HG03139 (cell line): ENCODE data around the gene MED29.
"Not testable (repeated sequence)": the region's sequence is repeated elsewhere in the genome, so short reads cannot be mapped to it uniquely, and the experiment has no call there.

ENCODE experiments used
- ATAC-seq: cut with Tn5 transposase; IDR thresholded peaks from one replicate; pipeline ENCODE4 v1.9.1; 2021; ENCODE audit not compliant: unreplicated experiment

Gene MED29

DNA sequence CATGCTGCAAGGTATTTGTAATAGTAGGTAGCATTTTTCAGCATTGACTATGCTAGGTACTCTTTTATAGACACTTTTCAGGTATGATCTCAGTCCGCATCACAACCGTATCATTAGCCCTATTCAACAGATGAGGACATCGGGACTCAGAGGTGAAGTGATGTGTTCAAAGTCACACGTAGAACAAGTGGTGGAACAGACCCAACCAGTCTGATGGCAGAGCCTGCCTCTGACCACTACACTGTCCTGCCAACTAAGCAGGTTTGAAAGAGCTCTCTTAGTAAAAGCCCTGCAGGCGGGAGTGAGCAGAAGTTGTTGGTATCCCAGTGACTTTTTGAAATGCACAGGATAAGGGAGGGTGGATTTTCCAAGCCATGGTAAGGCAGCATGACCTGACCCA is 20.4 kb upstream of the MED29 start:
- no peak for ATAC-seq

DNA sequence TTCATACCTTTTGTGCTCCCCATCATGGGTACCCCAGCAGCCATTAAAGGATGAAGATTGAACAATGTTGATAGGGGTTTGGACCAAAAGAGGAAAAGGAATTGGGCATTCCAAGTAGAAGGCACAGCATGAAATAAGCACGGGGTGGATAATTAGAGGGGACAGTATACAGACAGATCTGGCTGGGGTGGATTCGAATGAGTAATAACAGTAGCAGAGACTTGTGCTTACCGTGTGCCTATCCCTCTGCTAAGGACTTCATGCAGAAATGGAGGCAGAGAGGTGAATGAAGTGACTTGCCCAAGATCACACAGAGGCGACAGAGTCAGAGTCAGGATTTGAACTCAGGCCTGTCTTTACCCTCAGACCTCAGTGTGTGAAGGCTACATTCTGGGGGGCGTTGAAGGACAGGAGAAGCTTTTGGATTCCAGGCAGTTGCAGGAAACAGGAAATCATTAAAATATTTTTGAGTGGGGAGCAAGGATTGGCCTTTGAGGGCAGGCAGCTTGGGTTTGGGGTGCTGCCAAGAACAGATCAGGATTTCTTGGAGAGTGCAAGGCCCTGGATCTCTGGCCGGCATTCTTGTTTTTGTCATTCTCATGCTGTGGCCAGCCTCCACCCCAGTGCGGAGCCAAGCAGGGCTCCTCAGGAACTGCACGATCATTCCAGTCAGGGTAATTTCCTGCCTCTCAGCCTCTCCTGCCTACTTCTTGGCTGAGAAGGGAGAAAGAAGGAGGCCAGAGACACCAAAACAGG is 19.0 kb upstream of the MED29 start:
- no peak for ATAC-seq

DNA sequence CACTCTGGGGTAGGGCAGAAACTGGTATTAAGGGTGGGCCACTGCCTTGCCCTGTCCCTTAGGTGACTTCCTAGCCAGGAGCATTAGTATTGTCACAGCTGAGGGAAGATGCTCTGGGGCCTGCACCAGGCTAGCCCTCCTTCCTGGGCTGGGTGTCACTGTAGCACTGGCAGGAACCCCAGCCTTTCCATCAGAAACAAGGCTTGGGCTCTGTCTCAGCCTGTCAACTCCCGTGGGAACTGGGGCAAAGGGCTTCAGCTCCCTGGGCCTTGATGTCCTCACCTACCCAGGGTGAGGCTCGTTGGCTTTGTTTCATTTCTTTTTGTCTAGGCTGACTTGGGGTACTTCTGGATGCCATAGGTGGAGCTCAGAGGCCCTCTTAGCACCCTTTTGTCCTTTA is 18.2 kb upstream of the MED29 start:
- no peak for ATAC-seq

DNA sequence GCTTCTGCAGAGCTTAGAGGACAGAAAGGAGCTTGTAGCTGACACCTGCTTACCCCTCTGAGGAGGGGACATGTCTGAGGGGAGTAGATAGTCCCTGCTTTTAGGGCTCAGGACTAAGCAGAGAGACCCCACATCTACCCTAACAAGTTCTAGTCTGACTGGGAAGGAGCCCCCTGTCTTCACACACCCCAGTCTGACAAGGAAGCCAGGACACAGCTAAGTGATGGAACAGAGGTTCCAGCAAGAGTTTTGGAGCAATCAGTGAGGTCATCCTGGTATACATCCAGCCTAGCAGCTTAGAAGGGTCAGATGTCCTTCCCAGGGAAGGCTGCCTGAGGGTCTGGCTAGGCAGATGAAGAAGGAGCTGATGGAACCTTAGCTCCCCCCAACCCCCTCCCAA is 15.2 kb upstream of the MED29 start:
- ATAC-seq = no peak

DNA sequence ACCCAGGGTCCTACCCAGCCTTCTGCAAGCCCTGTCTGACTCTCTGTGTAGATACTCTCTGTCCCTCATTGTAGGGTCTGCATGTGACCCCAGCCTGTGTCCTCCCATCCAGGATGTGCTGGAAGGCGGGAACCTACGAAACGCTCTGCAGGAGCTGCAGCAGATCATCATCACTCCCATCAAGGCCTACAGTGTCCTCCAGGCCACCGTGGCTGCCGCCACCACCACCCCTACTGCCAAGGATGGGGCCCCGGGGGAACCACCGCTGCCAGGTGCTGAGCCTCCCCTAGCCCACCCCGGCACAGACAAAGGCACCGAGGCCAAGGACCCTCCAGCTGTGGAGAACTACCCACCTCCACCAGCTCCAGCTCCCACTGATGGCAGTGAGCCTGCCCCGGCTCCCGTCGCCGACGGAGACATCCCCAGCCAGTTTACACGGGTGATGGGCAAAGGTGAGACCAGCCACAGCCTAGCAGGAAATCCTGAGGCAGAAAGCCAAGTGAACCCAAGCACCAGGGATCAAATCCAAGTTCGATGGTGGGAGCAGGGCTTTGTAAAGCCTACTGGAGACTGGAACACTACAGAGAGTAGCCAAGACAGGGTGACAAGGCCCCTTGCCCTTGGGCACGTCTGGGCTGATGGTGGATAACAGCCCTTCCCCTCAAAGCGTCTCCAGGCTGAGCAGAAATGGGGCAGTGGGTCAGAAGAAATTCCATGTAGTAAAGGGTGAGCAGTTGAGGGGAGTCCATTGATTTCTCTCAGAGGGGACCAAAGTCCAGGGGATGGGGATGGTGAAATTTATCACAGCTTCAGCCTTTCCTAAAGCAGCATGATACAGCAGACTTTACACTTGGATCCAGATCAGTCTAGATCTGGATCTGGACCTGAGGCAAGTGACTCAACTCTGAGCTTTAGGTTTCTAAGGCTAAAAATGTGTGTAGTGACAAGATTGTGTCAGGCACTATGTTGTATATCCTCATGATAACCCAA is 13.5 kb upstream of the MED29 start:
- no peak for ATAC-seq

DNA sequence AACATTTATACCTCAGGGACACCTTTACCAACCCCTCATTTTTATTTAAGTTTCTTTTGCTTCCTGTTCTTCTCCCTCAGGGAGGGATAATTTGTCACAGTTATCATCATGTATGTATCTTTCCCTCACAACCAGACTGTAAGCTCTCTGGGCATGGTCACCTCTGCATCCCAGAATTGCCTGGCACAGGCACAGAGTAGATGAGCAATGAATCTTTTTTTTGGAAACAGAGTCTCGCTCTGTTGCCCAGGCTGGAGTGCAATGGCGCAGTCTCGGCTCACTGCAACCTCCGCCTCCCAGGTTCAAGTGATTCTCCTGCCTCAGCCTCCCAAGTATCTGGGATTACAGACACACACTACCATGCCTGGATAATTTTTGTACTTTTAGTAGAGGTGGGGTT is 11.8 kb upstream of the MED29 start:
- not testable (repeated sequence) for ATAC-seq

DNA sequence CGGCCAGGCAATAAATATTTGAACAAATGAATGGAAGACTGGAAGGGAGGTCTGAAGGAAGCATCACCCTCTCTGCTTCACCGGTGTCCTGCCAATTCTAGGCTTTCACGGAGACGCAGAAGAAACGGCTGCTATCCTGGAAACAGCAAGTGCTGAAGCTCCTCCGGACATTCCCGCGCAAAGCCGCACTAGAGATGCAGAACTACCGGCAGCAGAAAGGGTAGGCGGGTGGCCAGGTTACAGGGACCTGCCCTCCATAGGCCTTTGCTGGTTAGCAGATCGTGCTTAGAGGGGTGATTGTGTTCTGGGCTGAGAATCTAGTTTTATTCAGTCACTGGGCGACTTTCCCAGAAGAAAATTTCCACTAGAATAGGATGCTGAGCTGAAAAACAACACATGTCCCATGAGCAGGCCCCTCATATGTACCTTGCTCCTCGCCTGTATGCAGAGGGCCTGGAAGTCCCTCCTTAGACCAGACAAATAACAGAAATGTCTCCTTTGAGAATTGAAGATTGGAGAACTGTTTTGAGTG is 11.2 kb upstream of the MED29 start:
- ATAC-seq = no peak

DNA sequence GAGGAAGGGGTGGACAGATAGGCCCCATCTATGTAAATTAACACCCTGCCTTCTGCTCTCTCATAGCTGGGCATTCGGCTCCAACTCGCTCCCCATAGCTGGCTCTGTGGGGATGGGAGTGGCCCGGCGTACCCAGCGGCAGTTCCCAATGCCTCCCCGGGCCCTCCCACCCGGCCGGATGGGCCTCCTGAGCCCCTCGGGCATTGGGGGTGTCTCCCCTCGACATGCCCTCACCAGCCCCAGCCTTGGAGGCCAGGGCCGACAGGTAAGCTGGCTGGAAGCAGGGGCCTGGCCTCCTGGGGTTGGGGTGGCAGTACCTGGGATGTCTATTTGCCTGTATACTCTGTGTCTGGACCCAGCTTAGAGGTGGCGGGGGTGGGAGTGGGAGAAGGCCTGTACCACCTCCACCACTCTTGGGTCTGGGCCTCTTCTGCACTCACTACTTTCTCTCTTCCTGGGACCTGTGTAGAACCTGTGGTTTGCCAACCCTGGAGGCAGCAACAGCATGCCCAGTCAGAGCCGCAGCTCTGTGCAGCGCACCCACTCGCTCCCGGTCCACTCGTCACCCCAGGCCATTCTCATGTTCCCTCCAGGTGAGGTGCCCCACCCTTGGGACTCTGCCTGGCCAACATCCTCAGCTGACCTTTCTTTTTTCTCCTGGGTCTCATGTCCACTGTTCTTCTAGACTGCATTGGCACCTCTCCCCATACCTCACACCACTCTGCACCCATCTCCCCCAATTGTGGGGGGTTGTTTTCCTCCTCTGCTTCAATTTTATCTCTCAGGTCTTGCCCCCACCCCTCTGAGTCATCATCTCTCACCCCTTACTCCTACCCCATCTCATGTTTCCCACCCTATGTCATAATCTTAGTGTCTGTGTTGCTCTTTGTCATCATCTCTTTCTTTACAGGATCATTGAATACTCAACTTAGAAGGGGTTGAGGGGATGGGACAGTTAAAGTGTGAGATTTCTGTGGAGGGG is 10.4 kb upstream of the MED29 start:
- no peak for ATAC-seq

DNA sequence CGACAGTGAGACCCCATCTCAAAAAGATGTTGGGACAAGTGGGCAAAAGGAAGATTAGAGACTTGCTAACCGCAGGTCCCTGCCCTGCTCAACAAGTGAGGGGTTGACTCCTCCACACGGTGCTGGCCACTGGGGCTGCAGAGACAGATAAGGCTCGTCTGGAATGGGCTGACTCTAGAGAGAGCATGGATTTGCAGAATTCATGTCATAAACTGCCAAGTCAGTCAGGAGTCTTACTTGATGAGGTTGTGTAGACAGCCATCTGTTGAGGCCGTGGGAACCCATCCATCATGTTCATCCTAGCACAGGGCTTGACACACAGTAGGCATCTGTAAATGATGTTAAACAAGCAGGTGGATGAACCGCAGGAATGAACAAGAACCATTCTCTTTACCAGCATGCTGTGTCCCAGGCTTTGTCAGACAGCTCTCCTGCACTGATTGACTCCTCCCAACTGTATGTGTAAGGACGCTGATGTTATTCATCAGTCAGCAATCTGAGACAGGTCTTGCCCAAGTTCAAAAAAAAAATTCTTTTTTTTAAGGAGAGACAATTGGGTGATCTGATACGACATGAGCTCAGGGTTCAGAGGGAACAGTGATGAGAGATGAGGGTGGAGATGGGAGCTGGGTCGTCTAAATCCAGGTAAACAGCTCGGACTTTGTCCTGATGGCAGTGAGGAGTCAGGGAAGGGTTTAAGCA is 9.1 kb upstream of the MED29 start:
- ATAC-seq = no peak

DNA sequence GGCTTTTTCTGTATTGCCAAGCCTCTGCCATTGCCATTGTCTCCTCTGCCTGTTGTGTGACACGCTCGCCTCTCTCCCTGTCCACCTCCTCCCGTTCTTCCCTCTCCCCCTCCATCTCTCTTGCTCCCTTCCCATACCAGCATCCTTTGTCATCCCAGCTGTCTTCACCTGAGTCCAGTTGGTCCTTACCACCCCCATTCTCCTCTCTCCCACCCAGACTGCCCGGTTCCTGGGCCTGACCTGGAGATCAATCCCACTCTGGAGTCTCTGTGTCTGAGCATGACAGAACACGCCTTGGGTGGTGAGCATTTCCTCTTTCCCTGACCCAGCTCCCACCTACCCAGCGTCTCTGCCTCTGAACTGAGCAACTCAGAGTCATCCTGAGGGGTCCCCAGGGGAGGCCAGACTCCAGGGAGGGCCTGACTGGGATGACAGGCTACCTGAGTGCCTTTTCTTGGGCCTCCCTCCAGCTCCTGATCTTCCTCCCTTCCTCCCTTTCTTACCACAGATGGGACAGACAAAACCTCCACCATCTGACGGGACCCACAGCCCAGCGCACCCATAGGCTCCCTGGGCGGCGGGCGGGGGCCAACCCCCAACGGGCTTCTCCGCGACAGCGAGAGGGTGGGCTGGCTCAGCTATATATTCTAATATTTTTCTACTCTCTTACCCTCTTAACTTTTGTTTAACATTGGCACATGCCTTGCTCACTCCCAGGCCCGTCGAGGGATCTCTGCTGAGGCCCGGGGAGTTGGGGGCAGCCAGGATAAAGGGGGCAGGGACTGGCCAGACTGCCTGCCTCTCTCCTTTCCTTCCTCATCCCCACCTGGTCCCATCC is 8.0 kb upstream of the MED29 start:
- ATAC-seq = no peak

DNA sequence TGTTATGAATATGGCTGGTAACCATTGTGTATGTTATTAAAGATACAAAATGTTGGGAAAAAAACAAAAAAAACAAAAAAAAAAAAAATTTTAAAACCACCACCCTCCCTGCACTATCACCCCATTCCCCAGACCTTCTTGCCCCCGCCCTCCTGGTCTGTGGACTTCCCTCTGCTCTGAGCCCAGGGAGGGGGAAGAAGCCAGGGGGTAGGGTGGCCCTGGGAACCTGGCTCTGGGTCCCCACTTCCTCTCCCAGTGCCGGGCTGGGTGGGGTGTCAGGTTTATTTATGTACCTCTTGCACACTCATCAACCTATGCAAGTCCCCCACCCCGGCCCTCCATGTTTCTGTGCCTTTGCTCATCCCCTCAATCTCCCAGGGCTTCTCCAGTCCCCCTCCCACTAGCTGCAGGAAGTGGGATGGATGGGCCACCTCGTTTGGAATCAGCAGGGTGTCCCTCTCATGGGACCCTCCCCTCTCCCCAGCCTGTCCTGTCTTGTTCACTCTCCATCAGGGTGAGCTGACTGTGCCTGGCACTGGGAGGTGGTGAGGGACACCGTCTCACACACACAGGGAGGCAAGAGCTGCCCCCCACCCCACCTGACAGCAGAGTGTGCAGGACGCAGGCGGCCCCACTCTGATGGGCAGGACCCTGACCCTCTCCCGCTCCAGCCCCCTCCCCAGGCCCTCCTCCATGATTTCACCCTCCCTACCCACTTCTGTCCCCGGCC is 6.2 kb upstream of the MED29 start:
- ATAC-seq = no peak

DNA sequence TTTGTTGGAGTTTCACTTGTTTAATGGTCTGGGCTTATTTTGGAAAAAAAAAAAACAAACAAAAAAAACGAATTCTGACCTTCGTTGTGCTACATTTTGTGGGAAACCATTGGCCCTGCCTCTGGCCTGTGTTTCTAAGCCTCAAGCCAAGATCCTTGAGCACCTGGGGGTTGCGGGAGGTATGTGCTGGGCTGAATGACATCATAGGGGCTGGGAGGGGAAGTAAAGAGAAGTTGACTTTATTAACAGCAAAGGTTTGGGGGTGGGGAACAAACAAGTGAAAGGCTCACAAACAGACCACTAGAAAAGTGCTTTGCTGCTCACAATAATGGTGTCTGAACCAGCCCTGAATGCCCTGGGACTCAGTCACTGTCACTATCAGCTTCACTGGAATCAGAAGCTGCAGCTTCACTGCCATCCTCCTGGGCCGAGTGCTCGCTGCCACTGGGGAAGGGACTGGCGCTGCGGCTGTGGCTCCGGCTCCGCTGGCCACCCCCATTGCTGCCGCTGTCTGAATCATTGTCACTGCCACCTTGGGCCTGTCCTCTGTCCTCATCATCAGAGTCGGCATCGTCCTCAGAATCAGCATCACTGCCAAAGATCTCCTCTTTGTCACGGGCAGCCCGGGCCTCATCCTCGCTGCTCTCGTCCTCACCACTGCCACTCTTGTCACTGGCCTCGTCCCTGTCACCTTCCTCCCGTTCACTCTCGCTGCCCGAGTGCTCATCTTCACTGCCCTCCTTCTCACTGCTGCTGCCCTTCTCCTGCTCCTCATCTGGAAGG is 5.4 kb upstream of the MED29 start:
- ATAC-seq = no peak

DNA sequence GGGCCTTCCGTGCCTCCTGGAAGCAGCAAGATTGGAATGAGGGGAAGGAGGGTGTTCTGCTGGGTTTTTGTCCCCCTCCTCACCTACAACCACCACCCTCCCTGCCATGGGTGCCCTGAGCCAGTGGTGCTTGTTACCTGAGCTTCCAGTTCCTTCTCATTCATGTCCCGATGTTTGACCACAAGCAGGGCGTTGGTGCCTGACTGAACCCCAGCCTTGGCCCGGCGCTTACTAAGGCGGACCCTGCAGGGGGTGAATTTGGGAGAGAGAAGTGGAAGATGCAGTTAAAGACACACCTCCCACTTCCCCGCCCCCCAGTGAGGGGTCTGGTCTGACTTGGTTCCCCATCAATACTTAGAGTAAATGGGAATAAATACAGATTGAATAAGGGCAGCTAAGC is 4.6 kb upstream of the MED29 start:
- no peak for ATAC-seq

DNA sequence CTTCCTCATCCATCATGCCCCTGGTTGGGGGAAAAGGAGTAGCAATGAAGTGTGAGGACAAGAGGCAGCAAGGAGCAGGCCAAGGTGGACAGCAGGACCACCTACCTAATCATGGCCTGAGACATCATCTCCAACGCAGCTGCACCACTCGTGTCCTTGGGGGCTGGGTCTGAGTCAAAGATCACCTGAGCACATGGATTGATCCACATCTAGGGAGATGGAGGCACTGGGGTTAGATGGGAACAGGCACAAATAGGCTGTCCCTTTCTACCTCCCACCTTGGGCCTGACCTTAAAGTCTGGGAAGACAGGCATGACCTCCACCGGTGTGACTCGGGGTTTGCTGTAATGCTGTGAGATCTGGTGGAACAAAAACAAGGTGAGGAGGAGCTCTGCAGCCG is 2.5 kb upstream of the MED29 start:
- no peak for ATAC-seq

DNA sequence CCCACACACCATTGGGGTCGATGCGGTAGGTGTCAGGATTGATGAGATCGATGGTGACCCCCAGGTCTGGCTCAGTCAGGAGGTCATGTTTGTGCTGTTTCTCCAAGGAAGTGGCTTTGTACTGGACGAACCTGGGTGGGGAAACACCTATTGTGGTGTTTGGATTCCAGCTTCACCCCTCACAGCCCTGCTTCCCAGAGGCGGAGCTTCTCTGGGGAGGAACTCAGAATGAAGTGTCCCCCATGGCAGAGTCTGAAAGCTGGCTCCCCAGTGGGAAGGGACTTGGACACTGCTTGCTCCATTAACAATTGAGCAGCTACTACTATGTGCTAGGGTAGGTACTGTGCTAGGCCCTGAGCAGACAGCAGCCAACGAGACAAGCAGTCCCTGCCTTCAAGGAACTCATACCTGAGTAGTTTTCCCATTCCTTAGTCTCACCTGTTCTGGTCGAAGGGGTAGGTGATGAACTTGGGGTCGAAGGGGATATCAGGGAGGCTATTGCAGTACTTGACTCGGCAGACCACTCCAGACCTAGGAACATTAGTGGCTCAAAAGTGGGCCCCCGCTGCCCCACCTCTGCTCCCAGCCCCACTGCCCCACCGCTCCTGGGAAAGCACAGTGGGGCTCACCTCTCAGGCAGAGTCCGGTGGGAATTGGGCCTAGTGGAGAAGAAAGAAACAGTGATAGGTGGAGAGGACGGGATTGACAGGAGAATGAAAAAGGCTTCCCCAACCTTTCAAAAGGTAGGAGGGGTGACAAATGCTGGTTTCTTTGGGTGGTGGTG is 1.4 kb upstream of the MED29 start:
- no peak for ATAC-seq

DNA sequence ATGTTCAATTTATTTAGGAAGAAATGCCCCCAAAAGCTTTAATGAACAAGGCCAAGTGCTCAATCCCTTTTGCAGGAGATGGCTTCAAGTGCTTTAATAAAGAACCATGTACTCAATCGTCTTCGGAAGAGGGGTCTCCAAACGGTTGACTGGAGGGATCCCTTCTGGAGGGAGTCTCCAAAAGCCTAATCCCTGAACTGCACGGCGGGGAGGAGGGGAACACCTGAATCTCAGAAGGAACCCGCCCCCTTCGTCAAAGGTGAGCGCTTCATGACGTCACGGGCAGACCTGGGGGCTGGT is 777 bp upstream of the MED29 start:
- ATAC-seq = no peak
